Keratinocyte (primary cell): Measurements from ENCODE around the gene RPL18A.

Experiments used
- EZH2 ChIP-seq: IDR thresholded peaks from one replicate; pipeline ENCODE4 v1.6.1; 2012; ENCODE audit warnings: inconsistent platforms, mild to moderate bottlenecking, low read length, moderate library complexity
- TF ChIP-seq, protein P1 (sequence below), 3 experiments: IDR thresholded peaks in 1 of 3; conservative IDR thresholded peaks in 1 of 3; optimal IDR thresholded peaks in 1 of 3; 2 replicates in 2 of 3; 3 replicates in 1 of 3; pipeline versions ENCODE3 to v1.5.1; 2011; ENCODE audit warnings: low read length in 3 of 3, mild to moderate bottlenecking in 3 of 3, moderate library complexity in 2 of 3, control low read depth in 1 of 3, inconsistent platforms in 1 of 3; ENCODE audit not compliant: insufficient read depth in 2 of 3; ENCODE audit errors: extremely low read depth in 1 of 3

DNA sequence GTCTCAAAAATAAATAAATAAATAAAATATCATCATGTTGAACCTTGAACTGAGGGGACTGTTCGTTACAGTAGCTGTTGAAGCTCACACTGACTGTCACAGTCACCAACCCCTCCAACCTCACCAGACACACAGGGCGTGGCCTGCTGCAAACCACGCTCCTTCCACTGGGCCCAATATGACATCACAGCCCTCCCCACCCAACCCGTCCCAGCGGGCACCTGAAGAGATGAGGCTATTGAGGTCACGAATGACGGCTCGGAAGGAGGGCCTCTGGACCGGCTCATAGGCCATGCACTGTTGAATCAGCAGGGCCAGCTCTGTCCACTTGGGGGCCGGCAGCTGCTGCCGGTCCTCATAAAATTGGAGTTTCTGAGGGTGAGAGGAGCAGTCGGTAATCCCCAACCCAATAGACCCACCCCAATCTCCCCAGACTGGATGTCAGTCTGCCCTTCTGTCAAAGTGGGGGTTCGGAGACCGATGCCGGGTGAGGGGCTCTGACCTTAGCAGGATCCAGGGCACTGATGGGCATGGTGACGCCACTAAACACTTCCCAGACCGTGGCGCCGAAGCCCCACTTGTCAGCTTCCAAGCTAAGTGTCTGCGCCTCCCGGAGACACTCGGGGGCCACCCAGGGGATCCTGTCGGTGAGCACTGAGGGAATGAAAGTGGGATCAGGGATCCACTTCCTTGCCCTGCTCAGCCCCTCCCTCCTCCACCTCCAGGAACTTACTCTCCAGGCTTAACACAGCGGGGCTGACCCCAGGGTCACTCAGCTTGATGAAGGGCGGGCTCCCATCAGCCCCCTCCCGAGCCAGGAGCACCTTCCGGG, 25.1 kb upstream of the RPL18A start:
- TF ChIP-seq, protein P1, sequence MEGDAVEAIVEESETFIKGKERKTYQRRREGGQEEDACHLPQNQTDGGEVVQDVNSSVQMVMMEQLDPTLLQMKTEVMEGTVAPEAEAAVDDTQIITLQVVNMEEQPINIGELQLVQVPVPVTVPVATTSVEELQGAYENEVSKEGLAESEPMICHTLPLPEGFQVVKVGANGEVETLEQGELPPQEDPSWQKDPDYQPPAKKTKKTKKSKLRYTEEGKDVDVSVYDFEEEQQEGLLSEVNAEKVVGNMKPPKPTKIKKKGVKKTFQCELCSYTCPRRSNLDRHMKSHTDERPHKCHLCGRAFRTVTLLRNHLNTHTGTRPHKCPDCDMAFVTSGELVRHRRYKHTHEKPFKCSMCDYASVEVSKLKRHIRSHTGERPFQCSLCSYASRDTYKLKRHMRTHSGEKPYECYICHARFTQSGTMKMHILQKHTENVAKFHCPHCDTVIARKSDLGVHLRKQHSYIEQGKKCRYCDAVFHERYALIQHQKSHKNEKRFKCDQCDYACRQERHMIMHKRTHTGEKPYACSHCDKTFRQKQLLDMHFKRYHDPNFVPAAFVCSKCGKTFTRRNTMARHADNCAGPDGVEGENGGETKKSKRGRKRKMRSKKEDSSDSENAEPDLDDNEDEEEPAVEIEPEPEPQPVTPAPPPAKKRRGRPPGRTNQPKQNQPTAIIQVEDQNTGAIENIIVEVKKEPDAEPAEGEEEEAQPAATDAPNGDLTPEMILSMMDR (optimal IDR thresholded peaks at IDR 0.05 in 1 of 3, IDR thresholded peaks at IDR 0.05 in 1 of 3, conservative IDR thresholded peaks at IDR 0.05 in 1 of 3; ENCODE audit: extremely low read depth in 1 of 3, insufficient read depth in 2 of 3, low read length in 3 of 3), result no peak
- TF ChIP-seq EZH2, result no peak
